Pancreas (tissue), 10 donors: ENCODE data around the gene CRLF1. TPM values are rescaled to one million over a fixed set of nuclear protein-coding genes. Genes with fewer than 3 reads are reported as not detected.

Experiments
- ATAC-seq, 4 donors: fragments of 200-7000 bp; cut with Tn5 transposase; one replicate each; pipeline versions ENCODE4 v1.8.0 to v1.9.1; 2020; ENCODE audit warnings: mild to moderate bottlenecking in 4 of 4, moderate library complexity in 4 of 4
- DNase-seq, 6 donors: peaks; one replicate each; pipeline ENCODE4 v3.0.0-alpha.2; 2020
- FAIRE-seq: peaks from 2 replicates; lab custom pipeline; 2012; peaks lifted over from hg19 to GRCh38; lab: Jason Lieb, UNC
- H3K27ac ChIP-seq, 4 donors: fragments of 200-600 bp; sonication (generic); 1 replicate in 3 of 4; 2 replicates in 1 of 4; pipeline versions ENCODE4 v1.5.0 to v1.8.0; 2020
- H3K27me3 ChIP-seq, 4 donors: fragments of 200-600 bp; one replicate each; pipeline ENCODE4 v1.8.0; 2021
- H3K36me3 ChIP-seq, 3 donors: fragments of 200-600 bp; sonication (generic) in 1 of 3; one replicate each; pipeline versions ENCODE4 v1.5.0 to v1.8.0; 2020 to 2021
- H3K4me1 ChIP-seq, 3 donors: fragments of 200-600 bp; one replicate each; pipeline ENCODE4 v1.8.0; 2021
- H3K4me3 ChIP-seq, 4 donors: fragments of 200-600 bp; sonication (generic) in 2 of 4; one replicate each; pipeline versions ENCODE4 v1.5.0 to v1.8.0; 2020 to 2021
- H3K9me3 ChIP-seq, 4 donors: fragments of 200-600 bp; one replicate each; pipeline ENCODE4 v1.8.0; 2021
- CTCF ChIP-seq, 4 donors: fragments of 200-600 bp; sonication (generic) in 3 of 4; IDR thresholded peaks; one replicate each; pipeline versions ENCODE4 v1.5.0 to v1.8.0; 2021; ENCODE audit warnings: antibody characterized with exemption in 4 of 4
- WGBS, 2 donors: extraction: QIAGEN DNeasy Blood & Tissue Kit; methylation state at CpG; one replicate each; pipeline ENCODE4 v1.1.7; 2013; 5-methylcytosine and 5-hydroxymethylcytosine counted together
- intact Hi-C, 3 donors: fragments of 100-400 bp; cut with DNase I; formaldehyde crosslinking; loops; one replicate each; pipeline versions ENCODE4 v1.11.1 to v1.14.2; 2022
- polyA plus RNA-seq, 2 donors: library from polyadenylated mRNA; stranded (reverse); fragments of 200-250 nt; gene quantifications; one replicate each; pipeline ENCODE4 v1.2.3, GENCODE V29; 2013
- total RNA-seq, 6 donors: library from RNA; stranded (reverse); fragmentation: NEBNext Ultra II Directional in 4 of 6; extraction: Animal tissue kit (Norgen Biotek cat#: 25700) in 4 of 6; gene quantifications; one replicate each; pipeline versions ENCODE4 v1.2.1 to v1.2.4, GENCODE V29; 2021 to 2023
- donor health status: healthy with polysubstance abuse.
- donor health status: DM: no; HTN: no; CAD: no; lungs with moderate emphysema.
- donor health status: DM: no; HTN: no; CAD: no.
- donor health status: control.
- donor health status: control.
- donor health status: Bipolar disorder and iron deficiency.
- donor health status: DM: yes; HTN: yes; CAD: no.
- donor health status: DM: no; HTN: no; CAD: no.
- donor health status: DM: no; HTN: no; CAD: no.
- donor health status: DM: yes; HTN: yes; CAD: no.

Gene CRLF1
- total and polyA plus RNA-seq, 8 donors: 0.87 to 20.3 (median 6.1) TPM

- ATAC-seq: no peak
- DNase-seq: no peak
- no peak for FAIRE-seq
- H3K4me1 ChIP-seq: peaks cover 0 to 12% (median 0%) of the 10 kb centered on the region in 3 donors
- WGBS, 2 donors: 46 to 50% methylated on average over 3 of the region's 3 CpGs
- TF ChIP-seq CTCF (IDR thresholded peaks at IDR 0.05): no peak
- H3K9me3 ChIP-seq: no peaks in the 10 kb centered on the region
- intact Hi-C loops: no loop called here
- no peak overlapping the region for H3K27ac ChIP-seq
- peaks cover 0 to 29% (median 7%) of the 10 kb centered on the region in 4 donors for H3K27me3 ChIP-seq
- no peaks in the 10 kb centered on the region for H3K36me3 ChIP-seq
- H3K4me3 ChIP-seq: no peak overlapping the region
Observed at GRCh38 chr19:18610245-18610555, 3.6 kb upstream of the CRLF1 start.

GRCh38 chr19:18609717-18610051 lies 3.1 kb upstream of the CRLF1 start:
- peaks cover 0 to 29% (median 7%) of the 10 kb centered on the region in 4 donors for H3K27me3 ChIP-seq
- WGBS, 2 donors: 16 to 18% methylated on average over 2 of the region's 2 CpGs
- FAIRE-seq: no peak
- intact Hi-C loops: no loop called here
- H3K4me1 ChIP-seq: peaks cover 0 to 12% (median 0%) of the 10 kb centered on the region in 3 donors
- no peak for TF ChIP-seq CTCF (IDR thresholded peaks at IDR 0.05)
- no peak overlapping the region for H3K27ac ChIP-seq
- no peak for ATAC-seq
- no peaks in the 10 kb centered on the region for H3K9me3 ChIP-seq
- no peak for DNase-seq
- no peaks in the 10 kb centered on the region for H3K36me3 ChIP-seq
- no peak overlapping the region for H3K4me3 ChIP-seq

GRCh38 chr19:18608805-18609716 lies 2.5 kb upstream of the CRLF1 start:
- Histone ChIP-seq H3K4me3 (no peak overlapping the region), H3K27me3 (peaks cover 0 to 29% (median 7%) of the 10 kb centered on the region in 4 donors), H3K9me3 (no peaks in the 10 kb centered on the region), H3K27ac (no peak overlapping the region), H3K4me1 (peaks cover 0 to 12% (median 0%) of the 10 kb centered on the region in 3 donors), H3K36me3 (no peaks in the 10 kb centered on the region)
- DNase-seq: no peak
- no peak for TF ChIP-seq CTCF (IDR thresholded peaks at IDR 0.05)
- FAIRE-seq: no peak
- intact Hi-C loops: no loop called here
- WGBS, 2 donors: 61 to 75% methylated on average over 9 of the region's 9 CpGs
- no peak for ATAC-seq

- H3K36me3 ChIP-seq: no peaks in the 10 kb centered on the region
- no peak for TF ChIP-seq CTCF (IDR thresholded peaks at IDR 0.05)
- H3K27ac ChIP-seq: no peak overlapping the region
- DNase-seq (no peak), FAIRE-seq (no peak), ATAC-seq (no peak)
- H3K9me3 ChIP-seq: no peaks in the 10 kb centered on the region
- no peak overlapping the region for H3K4me3 ChIP-seq
- H3K27me3 ChIP-seq: peaks cover 0 to 29% (median 11%) of the 10 kb centered on the region in 4 donors
- H3K4me1 ChIP-seq: peaks cover 0 to 12% (median 0%) of the 10 kb centered on the region in 3 donors
- intact Hi-C loops: no loop called here
- WGBS, 2 donors: 34 to 40% methylated on average over 5 of the region's 5 CpGs
Observed at GRCh38 chr19:18608102-18608804, 1.7 kb upstream of the CRLF1 start.
